Suprapubic skin (tissue), 4 donors: ENCODE measurements around the gene GNAT2.

Experiments used
- EP300 ChIP-seq: sonication (generic); formaldehyde crosslinking; IDR thresholded peaks from one replicate; pipeline ENCODE4 v1.6.1; 2017; ENCODE audit warnings: antibody characterized with exemption
- POLR2A ChIP-seq, 2 donors: fragments of 450-650 bp; IDR thresholded peaks; one replicate each; pipeline ENCODE4 v1.6.1; 2017; ENCODE audit warnings: antibody characterized with exemption in 2 of 2, mild to moderate bottlenecking in 2 of 2, moderate library complexity in 2 of 2
- POLR2AphosphoS5 ChIP-seq, 3 donors: sonication (generic); formaldehyde crosslinking; IDR thresholded peaks; one replicate each; pipeline ENCODE4 v1.6.1; 2017; ENCODE audit warnings: antibody characterized with exemption in 3 of 3

- no peak for TF ChIP-seq POLR2AphosphoS5 (IDR thresholded peaks at IDR 0.05)
- no peak for TF ChIP-seq POLR2A (IDR thresholded peaks at IDR 0.05)
- no peak for TF ChIP-seq EP300
Measured at GRCh38 chr1:109573785-109574184, 45.6 kb downstream of the GNAT2 start.
